Umbilical cord (tissue), 2 donors: ENCODE measurements around the gene SPSB1. TPM values are rescaled to one million over a fixed set of nuclear protein-coding genes. Genes with fewer than 3 reads are reported as not detected.
A peak's percentile ranks its signal among the peaks of the same experiment; 100 is the strongest.

Source experiments
- DNase-seq: peaks from one replicate; pipeline ENCODE4 v3.0.0-alpha.2; 2015; ENCODE audit warnings: low spot score
- total RNA-seq: library from RNA; depleted of rRNA; stranded (reverse); fragments of >200 nt; gene quantifications from one replicate; pipeline ENCODE4 v1.2.3, GENCODE V29; 2014; ENCODE audit warnings: low replicate concordance; ENCODE audit not compliant: insufficient read depth

The SPSB1 gene
- total RNA-seq, 1 donor from 2014 or later = 43.3 TPM

DNA sequence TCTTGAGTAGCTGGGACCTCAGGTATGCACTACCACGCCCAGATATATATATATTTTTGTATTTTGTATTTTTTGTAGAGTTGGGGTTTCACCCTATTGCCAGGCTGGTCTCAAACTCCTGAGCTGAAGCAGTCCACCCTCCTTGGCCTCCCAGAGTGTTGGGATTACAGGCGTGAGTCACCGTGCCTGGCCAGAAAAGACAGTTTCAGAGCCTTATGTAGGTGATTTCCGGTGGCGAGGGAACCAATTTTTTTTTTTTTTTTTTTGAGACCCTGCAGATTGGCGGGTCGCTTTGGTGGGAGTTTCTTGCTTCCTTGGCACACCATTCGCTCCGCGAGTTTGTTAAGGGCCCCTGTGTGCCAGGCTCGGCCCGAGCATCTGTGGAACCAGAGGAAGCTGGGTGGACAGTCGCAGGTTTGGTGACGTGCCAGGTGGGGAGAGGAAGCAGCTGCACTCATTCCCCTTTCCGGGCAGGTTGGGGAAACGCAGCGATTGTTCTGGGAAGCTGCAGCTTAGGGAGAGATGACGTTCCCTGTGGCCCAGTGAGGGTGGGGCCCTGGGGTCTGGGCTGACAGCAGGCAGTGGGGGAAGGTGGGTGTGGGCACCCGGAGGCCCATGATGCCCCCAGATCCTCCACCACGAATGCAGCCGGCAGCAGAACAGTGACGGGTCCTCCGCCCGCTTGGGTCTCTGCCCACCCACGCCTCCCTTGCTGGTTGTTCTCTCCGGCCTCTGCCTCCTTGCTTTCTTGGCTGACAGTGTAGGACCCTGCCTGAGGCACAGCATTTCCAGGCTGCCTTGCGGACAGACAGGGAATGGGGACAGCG, 25.1 kb downstream of the SPSB1 start:
- peak; percentile 74 for DNase-seq

DNA sequence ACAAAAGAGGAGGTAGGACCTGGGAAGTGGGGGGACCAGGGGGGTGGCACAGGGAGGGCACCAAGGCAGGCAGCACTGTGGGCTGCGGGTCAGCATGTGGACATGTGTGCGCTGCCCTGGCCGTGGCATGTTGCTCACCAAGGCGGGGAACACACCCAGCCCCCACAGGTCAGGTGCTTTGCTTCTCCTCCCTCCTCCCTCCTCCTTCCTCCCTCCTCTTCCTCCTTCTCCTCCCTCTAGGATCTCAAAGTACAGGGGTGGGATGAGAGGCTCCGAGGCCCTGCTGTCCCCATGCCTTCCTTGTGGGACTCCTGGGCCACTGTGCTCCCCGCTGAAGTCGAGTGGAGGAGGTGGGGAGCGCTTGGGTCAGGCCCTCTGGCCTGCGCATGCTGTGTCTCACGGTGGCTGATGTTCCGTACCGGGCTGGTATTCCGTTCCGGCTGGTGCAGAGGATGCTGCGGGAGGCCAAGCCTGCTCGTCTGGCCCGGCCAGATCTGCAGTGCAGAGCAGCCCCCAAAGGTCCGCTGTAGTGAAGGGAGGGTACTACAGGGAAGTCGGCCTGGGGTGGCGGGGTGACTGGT, 26.6 kb downstream of the SPSB1 start:
- DNase-seq = no peak

DNA sequence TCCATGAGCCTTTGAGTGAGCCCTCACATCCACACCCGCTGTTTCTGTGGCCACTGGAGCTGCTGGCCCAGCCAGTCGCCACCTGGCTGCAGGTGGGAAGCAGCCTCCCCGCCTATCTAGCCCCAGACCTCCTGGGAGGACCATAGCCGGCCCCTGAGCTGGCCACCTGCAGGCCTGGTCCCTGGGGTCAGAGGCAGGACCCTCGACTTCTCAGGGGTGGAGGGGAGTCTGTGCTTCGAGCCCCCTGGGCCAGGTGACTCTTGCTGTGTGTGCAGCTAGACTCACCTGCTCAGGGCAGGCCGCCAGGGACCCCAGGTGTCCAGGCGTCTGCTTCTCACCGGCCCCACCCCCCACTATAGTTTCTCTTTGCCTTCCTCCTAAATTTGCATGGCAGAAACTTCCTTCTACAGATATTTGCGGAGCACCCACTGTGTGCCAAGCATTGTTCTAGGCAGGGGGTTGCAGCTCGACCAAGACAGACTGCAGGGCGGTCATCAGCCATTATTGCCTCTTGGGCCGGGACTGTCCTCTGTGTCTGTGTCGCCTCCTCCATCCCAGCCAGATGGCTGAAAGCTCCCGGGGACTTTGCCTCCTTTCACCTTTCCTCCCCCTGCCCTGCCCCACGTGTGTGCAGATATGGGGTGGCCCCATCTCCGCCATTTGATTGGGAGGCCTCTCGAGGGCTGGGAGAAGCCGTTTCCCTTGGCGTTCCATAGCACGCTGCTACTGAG, 27.3 kb downstream of the SPSB1 start:
- no peak for DNase-seq

DNA sequence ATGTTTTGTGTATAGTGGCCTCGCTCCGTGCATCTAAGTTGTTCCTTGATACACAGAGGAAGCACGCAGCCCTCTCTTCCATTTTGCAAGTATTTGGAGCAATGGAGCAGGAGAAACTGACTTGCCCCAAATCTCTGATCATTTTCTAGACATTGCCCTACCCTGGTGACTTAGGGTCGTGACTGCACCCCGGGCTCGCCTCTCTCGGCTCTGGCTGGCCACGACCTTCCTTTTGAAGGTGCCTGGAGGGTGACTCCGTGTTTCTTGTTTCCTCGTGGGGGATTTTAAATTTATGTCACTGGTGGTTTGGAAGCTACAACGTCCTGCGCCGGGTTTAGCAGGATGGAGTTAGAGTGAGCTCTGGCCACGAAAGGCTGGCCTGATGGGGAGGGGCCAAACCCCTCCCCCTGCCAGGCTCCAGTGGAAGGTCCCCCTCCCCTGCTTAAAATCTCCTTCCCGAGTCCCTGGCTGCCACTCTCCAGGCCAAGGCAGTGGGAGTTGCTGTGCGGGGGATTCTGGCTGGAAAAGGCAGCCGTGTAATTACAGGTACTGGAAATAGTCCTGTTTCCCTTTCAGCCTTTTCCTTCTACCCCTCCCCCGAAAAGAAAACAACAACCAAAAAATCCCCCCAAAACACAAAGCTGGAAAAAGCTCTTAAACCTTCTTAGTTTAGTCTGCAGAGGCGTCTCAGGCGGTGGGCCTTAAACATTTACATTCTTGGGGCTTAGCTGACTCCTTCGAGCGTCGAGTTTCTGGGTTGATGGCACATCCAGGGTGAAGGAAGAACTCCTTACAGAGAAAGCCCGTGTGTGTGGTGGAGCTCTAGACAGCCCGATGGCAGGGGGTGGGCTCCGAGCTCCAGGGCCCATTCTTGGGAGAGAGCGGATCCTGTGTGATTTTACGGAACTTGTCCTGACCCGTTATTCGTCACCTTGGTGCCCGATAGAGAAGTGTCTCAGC, 28.1 kb downstream of the SPSB1 start:
- DNase-seq = peak; percentile 84

DNA sequence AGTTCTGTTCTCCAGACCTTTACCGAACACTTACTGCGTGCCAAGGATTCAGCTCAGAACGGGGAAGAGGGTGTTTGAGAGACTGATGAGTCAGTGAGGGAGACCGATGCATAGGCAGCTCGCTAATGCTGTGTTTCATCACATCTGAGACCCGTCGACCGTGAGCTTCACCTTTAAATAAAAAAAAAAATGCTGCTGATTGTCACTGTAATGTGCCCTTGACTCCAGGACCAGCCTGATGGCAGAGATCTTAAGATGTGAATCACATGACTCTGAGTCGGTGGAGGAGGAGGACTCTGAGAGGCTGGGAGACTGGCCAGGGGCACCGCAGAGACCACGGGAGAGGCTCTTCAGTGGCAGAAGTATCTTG, 28.8 kb downstream of the SPSB1 start:
- DNase-seq = peak; percentile 92

DNA sequence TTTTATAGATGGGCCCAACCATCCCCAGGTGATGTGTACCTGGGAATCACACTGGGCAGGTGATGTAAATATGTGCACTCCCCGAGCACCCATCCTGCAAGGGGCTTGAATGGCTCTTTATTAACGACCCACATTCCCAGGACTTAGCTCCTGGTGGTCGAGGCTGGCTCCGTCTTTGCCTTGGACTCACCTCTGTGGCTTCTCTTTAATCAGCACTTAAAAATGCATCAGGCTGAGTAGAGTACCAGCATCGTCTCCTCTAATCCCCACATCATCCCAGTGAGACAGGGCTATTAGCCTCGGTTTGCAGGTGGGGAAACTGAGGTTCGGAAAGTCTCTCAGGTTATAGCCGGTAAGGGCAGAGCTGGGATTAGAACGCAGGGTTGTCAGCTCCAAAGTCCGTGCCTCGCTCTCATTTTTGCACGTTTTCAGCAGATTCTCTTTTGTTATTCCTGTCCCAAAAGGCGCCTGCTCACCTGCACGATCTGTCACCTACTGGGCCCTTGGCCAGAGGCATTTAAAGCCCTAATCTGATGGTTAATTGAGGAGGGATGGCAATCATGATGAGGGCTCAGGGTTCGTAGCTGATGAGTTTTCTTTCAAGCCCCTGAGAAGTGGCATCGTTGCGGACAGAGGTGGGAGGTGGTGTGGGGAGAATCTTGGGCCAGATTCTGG, 29.4 kb downstream of the SPSB1 start:
- no peak for DNase-seq

DNA sequence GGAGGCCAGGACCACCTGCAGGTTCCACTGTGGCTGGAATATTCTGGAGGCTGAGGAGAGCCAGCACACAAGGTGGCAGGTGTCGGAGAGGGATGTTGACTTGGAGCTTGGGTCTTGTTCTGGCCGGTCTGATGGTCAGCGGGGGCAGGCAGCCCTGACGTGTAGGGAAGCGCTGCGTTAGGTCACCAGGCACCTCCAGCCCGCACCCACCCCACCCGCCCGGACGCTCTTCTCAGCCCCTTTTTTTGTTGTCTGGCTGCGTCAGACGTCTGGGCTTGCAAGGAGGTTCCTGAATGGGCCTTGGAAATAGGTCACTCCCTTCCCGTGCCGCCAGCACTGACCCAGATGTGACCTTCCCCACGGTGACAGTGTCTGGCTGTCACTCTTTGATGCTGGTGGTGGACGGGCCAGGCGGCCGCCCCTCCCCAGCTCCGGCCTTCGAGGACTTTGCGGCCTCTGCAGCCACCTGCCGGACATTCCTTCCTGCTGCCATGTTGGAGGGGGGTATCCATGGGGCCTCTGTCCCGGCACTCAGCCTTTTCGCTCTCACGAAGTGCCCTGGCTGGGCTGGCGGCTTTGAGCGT, 30.1 kb downstream of the SPSB1 start:
- no peak for DNase-seq

DNA sequence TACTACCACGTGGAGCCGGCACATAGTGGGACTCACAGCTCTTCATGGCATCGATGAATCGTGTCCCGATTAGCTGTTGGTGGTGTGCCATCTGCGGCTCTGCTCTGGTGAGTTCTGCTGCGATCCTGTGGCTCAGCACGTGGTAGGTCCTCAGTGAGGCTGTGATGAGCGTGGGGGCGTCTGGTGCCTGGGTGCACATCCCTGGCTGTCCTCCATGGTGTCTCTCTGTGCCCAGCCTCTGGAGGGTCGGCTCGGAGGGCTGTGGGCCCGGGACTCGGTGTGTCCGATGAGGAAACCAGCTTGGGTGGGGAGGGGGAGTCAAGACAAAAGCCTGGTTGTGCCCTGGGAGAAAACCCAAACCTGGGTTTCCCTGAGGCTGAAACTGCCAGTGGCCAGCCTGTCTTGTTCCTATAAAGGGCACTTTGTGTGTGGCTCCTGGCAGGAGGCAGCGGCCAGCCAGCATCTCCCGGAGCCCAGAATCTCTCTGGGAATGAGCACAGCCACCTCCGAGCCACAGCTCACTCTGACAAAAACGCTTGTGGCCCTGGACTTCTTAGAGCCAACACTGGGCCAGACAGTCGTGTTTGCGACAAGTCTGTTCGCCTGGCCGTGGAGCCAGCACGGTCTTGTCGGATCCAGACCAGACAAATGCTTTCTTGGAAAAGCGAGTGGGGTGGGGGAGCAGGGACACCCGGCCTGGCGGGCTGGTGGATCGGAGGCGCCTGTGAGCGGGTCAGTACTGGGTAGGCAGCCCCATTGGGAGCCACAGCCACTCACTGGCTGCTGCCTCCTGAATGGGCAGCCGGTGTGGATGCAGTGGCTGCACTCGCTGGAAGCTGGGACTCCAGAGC, 31.8 kb downstream of the SPSB1 start:
- DNase-seq = no peak

DNA sequence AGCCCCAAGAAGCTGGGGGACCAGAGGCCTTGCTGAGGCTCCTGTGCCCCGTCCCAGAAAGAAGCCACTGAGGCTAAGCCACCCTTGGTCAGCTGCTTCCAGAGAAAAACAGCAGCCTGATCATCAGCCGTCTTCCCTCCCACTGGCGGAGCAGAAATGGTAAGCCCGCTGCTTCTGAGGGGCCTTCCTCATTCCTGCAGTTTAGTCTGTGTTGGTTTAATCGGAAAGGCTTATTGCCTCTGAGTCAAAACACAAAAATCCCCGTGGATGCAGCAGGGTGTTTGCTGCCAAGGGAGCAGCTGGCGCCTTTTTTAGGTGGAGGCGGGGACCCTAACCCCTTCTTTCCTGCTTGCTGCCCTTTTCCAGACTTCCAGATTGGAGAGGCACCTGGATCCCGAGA, 33.9 kb downstream of the SPSB1 start:
- DNase-seq = peak; percentile 97

DNA sequence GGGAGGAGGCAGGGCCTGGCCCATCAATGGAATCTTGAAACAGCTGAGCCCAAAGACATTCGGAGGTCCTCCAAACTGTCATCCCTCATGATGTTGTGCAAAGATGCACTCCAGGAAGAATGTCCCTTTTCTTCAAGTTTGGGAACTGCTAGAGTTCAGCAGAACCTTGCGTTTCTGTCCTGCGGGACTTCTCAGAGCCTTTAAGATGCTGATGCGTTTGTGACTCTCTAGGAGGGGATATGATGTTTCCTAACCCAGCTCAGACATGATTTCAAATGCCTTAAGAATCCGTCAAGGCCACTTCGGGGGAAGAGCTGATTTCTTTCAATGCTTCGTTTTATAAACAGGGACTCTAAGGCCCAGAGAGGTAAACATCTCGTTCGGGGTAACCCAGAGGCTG, 35.5 kb downstream of the SPSB1 start:
- no peak for DNase-seq

DNA sequence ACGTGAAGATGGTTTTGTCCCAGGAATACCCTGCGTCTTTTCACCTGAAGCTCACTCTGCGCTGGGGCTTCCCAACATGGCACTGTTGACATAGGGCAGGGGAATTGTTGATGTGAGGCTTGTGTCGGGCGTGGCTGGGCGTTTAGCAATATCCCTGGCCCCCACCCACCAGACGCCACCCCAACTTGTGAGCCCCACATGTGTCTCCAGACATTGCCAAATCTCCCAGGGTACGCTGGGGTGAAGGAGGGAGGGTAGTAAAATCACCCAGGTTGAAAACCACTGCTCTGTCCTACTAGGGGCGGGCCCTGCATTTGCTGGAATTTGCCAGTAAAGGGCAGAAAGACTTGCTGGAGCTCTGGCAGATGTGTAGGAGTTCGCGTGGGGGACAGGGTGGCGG, 36.0 kb downstream of the SPSB1 start:
- no peak for DNase-seq

DNA sequence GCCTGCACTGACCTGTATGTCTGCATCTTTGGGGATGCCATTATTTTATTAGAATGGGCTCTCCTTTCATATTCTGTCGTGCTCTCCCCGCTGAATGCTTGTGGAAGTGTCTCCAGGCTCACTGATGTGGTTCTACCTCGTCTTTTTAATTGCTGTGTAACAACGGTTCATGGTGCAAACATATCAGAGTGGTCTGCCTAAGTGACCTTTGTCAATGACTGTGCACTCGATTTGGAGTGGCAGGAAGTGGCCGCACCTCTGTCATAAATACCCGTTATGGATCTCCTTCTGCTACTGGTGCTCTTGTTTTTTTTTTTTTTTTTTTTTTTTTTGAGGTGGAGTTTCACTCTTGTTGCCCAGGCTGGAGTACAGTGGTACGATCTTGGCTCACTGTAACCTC, 38.3 kb downstream of the SPSB1 start:
- no peak for DNase-seq

DNA sequence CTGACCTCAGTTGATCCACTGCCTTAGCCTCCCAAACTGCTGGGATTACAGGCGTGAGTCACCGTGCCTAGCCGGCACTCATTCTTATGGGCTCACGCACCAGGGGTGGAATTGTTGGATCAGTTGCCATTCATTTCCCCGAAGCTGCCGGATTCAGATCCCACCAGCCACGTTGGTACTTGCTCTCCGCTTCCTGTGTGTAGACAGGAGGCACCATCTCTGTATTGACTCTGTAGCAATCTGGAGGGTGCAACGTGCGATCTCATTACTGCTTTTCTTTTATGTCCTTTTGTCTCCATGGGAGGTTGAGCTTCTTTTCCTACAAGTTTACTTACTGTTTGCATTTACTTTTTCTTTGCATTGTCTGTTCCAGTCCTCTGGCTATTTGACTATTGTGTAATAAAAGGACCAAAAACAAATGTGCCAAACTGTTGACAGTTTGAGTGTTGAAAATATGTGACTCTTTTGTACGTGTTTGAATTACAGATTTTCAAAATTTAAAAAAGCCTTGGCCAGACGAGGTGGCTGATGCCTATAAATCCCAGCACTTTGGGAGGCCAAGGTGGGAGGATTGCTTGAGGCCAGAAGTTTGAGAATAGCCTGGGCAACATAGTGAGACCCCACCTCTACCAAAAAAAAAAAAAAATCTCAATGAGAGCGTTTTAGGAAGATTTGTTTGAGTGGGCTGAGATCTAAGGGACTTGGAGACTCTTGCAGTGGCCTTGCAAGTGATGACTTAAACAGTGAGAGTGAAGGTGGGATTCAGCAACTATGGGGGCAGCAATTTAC, 39.1 kb downstream of the SPSB1 start:
- DNase-seq = peak; percentile 56

DNA sequence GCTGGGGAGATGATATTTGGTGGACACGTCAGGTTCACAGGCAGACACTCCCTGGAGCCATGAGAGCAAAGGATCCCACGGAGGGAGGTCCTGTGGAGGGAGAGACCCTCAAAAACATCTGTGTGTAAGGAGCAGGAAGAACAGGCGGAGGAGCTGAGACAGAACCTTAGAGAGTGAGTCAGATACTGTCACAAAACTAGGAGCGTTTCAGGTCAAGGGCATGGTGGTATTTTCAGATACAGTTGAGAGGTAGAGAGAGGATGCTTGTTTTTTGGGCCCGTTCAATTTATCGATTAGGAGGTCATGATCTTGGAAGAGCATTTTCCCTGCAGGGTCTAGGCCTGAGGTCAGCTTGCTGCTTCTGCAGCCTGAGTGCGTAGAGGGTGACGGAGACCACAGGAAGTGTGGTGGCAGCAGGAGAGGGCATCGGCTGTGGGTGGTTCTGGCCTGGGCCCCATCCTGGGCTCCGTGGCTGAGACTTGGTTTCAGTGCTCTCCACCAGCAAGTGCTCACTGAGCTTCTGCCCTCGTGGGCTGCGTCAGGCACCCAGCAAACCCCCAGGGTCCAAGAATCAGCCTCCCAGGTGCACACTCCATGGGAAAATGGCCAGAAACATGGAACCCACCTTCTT, 39.9 kb downstream of the SPSB1 start:
- no peak for DNase-seq

DNA sequence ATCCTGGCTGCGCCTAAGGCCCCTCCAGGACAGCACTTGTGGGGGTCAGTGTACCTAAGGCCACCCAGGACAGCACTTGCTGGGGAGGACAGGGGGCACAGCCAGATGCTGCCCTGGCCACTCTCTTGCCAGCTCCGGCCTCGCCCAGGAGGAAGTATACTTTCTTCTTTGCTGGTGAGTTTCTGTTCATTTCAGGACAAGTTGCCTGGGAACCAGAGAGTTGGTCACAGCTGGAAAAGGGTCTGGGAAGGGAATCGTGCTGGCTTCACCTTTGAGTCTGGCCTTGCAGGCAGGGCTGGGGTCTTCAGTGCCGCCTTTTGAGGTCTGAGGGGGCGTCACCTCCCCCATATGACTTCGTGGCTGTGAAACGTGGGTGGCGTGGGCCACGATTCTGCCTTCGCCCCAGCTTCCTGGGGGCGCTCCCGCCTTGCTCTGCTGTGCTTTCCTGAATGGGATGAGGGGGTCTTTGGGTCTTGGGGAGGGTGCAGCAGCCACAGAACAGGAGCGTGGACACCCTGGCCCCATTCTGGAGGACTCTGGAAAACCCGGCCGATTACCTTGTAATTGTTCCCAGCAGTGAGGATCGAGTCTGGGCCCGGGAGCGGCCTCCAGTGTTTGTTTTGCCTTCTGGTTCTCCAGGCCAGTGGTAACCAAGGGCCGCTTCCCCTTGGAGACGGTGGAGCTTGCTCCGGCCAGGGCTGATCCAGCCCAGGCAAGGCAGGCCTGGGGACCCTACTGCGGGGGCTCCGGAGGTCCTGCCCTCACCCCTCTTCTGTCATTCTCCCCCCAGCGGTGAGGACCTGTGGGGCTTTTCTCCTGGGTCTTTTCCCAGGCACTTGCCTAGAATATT, 45.9 kb downstream of the SPSB1 start:
- DNase-seq = no peak

DNA sequence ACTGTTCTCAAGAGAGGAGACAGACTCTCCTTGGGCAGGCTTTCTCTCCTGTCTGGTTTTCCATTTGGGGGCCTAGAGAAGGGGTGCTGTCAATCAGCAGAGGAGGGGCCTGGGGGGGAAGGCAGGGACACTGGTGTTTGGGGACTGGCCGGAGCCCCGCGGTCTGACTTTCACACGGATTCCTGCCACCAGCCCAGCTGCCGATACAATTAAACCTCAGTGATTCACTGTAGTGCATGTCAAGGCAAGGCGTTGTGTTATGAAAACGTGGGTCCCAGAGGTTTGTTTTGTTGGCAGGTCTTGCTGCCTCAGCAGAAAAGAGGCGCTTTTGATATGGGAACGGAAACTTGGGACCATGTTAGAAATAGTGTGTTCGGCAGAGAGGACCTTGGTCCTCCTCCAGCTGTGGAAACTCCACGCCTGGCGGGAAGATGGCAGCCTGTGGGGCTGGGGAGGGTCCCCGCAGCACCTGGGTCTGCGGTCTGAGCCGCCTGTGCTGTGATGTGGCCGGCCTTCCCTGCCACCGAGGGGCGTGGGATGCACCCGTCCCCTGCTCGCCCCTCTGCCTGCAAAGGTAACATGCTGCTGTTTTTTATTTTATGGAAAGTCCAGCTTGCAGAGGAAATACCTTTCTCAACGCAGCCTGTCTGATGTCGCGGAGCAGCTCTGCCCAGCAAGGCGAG, 47.6 kb downstream of the SPSB1 start:
- DNase-seq = no peak

DNA sequence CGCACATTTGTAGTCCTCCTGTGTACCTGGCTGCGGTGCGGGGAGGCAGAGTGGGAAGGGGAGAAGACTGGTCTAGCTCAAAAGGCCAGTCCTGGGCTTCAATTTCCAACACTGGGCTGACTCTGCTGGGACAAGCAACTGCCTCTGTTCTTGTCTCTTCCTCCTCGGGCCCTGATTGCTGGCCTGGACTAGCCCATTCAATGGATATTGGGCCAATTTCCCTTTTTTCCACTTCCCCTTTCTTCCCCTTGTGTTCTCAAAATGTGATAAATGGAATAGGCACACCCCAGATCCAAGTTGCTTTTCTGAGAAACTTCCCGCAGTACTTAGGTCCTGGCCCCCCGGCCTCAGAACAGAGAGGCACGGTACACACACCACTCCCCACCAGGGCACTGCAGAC, 48.2 kb downstream of the SPSB1 start:
- DNase-seq = no peak
